Activated naive CD4-positive, alpha-beta T cell (primary cell): ENCODE results near the gene ZBTB11.
"Not testable (repeated sequence)": the region's sequence is repeated elsewhere in the genome, so short reads cannot be mapped to it uniquely, and the experiment has no call there.

Source experiments
- DNase-seq, 4 experiments: peaks; one replicate each; lab custom pipeline; 2025; lab: John Stamatoyannopoulos, UW

Gene ZBTB11

GRCh38 chr3:101643861-101644613, 32.9 kb downstream of the ZBTB11 start:
- DNase-seq: no peak

- DNase-seq: no peak
Measured at GRCh38 chr3:101643009-101643844, 33.7 kb downstream of the ZBTB11 start.

- no peak for DNase-seq
Measured at GRCh38 chr3:101642441-101642840, 34.5 kb downstream of the ZBTB11 start.

GRCh38 chr3:101641397-101642115, 35.4 kb downstream of the ZBTB11 start:
- not testable (repeated sequence) for DNase-seq

GRCh38 chr3:101640256-101640655, 36.7 kb downstream of the ZBTB11 start:
- no peak for DNase-seq

- no peak for DNase-seq
Measured at GRCh38 chr3:101639280-101639963, 37.5 kb downstream of the ZBTB11 start.

- DNase-seq: no peak
Measured at GRCh38 chr3:101638261-101638745, 38.6 kb downstream of the ZBTB11 start.

- no peak for DNase-seq
Measured at GRCh38 chr3:101637451-101637850, 39.5 kb downstream of the ZBTB11 start.

GRCh38 chr3:101635954-101636798, 40.8 kb downstream of the ZBTB11 start:
- peak; percentile 7 to 63 (median 24) for DNase-seq

GRCh38 chr3:101635345-101635744, 41.6 kb downstream of the ZBTB11 start:
- no peak for DNase-seq

- no peak for DNase-seq
Measured at GRCh38 chr3:101634591-101635196, 42.2 kb downstream of the ZBTB11 start.

GRCh38 chr3:101633186-101633585, 43.7 kb downstream of the ZBTB11 start:
- DNase-seq: no peak

GRCh38 chr3:101632586-101632985, 44.3 kb downstream of the ZBTB11 start:
- no peak for DNase-seq

- not testable (repeated sequence) for DNase-seq
Measured at GRCh38 chr3:101631959-101632358, 45.0 kb downstream of the ZBTB11 start.

GRCh38 chr3:101631098-101631796, 45.7 kb downstream of the ZBTB11 start:
- DNase-seq: no peak

GRCh38 chr3:101629219-101629618, 47.7 kb downstream of the ZBTB11 start:
- DNase-seq: no peak

GRCh38 chr3:101625879-101626278, 51.1 kb downstream of the ZBTB11 start:
- DNase-seq: no peak

GRCh38 chr3:101624857-101625256, 52.1 kb downstream of the ZBTB11 start:
- no peak for DNase-seq

- no peak for DNase-seq
Measured at GRCh38 chr3:101623656-101624055, 53.3 kb downstream of the ZBTB11 start.

GRCh38 chr3:101619734-101620133, 57.2 kb downstream of the ZBTB11 start:
- DNase-seq: no peak
